ACC112 (cell line): Measurements from ENCODE around the gene CUL5.

ENCODE experiments used
- H2AFZ ChIP-seq: fragments of 200-600 bp; sonication (generic); one replicate; pipeline ENCODE4 v1.6.0; 2017; ENCODE audit warnings: antibody characterized with exemption, low read length; ENCODE audit not compliant: unreplicated experiment
- H3K27ac ChIP-seq: fragments of 200-600 bp; sonication (generic); 2 replicates; pipeline ENCODE4 v1.5.1; 2014; ENCODE audit warnings: low read depth, mild to moderate bottlenecking, antibody characterized with exemption, low read length, moderate library complexity
- H3K27me3 ChIP-seq: fragments of 200-600 bp; sonication (generic); 2 replicates; pipeline ENCODE4 v1.6.1; 2014; ENCODE audit warnings: mild to moderate bottlenecking, antibody characterized with exemption, low read length, moderate library complexity, mixed read lengths; ENCODE audit not compliant: insufficient read depth
- H3K36me3 ChIP-seq: fragments of 200-600 bp; sonication (generic); 2 replicates; pipeline ENCODE4 v1.6.1; 2016; ENCODE audit warnings: mild to moderate bottlenecking, antibody characterized with exemption, low read length, moderate library complexity, mixed read lengths; ENCODE audit not compliant: insufficient read depth
- H3K4me1 ChIP-seq: fragments of 200-600 bp; sonication (generic); one replicate; pipeline ENCODE4 v1.6.1; 2016; ENCODE audit warnings: low read length, mixed read lengths; ENCODE audit not compliant: insufficient read depth, unreplicated experiment, control insufficient read depth
- H3K4me3 ChIP-seq: fragments of 200-600 bp; sonication (generic); 2 replicates; pipeline ENCODE4 v1.5.1; 2014; ENCODE audit warnings: mild to moderate bottlenecking, low read depth, low read length
- H3K79me2 ChIP-seq: fragments of 200-600 bp; sonication (generic); one replicate; pipeline ENCODE4 v1.6.0; 2016; ENCODE audit warnings: low read length; ENCODE audit not compliant: control insufficient read depth, unreplicated experiment, insufficient read depth

Gene CUL5

DNA sequence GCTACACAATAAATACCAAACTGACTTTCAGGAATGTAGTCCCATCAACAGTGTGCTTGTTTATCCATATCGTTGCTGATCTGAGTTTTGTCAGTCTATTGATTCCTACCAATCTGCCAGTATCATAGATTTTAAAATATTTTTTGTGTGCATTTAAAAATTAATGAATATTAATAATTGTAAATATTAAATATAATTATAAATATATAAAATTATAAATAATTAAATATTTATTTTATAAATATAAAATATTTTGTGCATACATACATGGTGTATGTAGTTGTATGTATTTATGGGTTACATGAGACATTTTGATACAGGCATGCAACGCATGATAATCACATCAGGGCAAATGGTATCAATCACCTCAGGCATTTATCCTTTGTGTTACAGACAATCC lies 53.6 kb downstream of the CUL5 start:
- no peak overlapping the region for H2AFZ ChIP-seq
- H3K79me2 ChIP-seq: peaks cover 6% of the 10 kb centered on the region
- peaks cover 12% of the 10 kb centered on the region for H3K36me3 ChIP-seq
- H3K27ac ChIP-seq: no peak overlapping the region
- no peaks in the 10 kb centered on the region for H3K27me3 ChIP-seq
- no peak overlapping the region for H3K4me3 ChIP-seq
- H3K4me1 ChIP-seq: no peaks in the 10 kb centered on the region

DNA sequence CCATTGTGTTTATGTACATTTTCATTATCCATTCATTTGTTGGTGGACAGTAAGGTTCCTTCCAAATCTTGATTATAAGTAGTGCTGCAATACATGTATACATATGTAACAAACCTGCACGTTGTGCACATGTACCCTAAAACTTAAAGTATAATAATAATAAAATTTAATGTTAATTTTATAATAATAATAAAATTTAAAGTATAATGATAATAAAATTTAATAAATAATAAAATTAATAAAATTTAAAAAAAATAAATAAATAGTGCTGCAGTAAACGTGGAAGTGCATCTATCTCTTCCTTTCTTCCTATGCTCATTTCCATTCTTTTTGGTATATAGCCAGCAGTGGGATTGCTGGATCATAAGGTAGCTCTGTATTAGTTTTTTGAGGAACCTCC lies 54.7 kb downstream of the CUL5 start:
- no peaks in the 10 kb centered on the region for H3K27me3 ChIP-seq
- H3K36me3 ChIP-seq: peaks cover 12% of the 10 kb centered on the region
- H3K4me1 ChIP-seq: no peaks in the 10 kb centered on the region
- peaks cover 6% of the 10 kb centered on the region for H3K79me2 ChIP-seq
- no peak overlapping the region for H3K4me3 ChIP-seq
- H2AFZ ChIP-seq: no peak overlapping the region
- H3K27ac ChIP-seq: no peak overlapping the region

DNA sequence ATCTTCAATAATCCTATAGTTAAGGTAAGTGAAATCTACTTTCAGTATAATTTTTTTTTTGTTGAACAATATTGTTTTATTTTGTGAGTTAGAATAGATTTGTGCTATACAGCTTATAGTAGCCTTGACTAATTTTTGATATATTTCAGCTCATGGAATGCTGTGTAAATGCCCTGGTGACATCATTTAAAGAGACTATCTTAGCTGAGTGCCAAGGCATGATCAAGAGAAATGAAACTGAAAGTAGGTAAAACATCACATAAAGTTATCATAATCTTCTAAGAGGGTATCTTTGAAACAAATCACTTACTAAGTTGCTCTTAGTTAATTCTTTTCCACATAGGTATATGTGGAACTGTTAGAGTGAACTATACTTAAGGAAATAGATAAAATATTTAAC lies 61.2 kb downstream of the CUL5 start:
- H3K36me3 ChIP-seq: peaks cover 7% of the 10 kb centered on the region
- peaks cover 3% of the 10 kb centered on the region for H3K79me2 ChIP-seq
- peak overlapping the region; percentile 80 for H3K27ac ChIP-seq
- peak overlapping the region; percentile 71 for H3K4me3 ChIP-seq
- no peak overlapping the region for H2AFZ ChIP-seq
- peaks cover 19% of the 10 kb centered on the region for H3K4me1 ChIP-seq
- no peaks in the 10 kb centered on the region for H3K27me3 ChIP-seq

DNA sequence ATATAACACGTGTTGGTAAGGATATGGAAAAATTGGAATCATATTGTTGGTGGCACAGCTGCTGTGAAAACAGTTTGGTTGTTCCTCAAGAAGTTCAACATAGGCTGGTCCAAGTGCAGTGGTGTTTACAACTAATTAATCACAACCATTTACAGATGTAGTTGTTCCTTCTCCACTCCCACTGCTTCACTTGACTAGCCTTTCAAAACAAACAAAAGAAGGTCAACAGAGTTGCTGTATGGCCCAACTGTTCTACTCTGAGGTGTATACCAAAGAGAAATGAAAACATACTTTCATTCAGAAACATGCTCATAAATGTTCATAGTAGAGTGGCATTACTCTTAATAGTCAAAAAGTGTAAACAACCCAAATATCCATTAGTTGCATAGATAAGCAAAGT lies 76.1 kb downstream of the CUL5 start:
- Histone ChIP-seq H3K27me3 (no peaks in the 10 kb centered on the region), H3K79me2 (peaks cover 3% of the 10 kb centered on the region), H3K27ac (no peak overlapping the region), H2AFZ (no peak overlapping the region), H3K4me3 (no peak overlapping the region), H3K36me3 (peaks cover 14% of the 10 kb centered on the region), H3K4me1 (no peaks in the 10 kb centered on the region)

DNA sequence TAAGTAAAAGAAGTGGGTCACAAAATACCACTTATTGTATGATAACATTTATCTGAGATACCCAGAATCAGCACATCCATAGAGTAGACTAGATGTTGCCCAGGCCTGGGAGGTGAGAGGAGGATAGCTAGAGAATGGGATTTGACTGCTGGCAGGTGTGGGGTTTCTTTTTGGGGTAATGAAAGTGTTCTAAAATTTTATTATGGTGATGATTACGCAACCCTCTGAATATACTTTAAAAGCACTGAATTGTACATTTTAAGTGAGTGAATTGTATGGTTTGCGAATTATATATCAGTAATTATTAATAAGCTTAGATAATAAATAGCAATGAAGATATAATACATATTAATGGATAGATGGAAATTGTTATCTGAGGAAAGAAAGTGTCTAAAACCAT lies 77.0 kb downstream of the CUL5 start:
- Histone ChIP-seq H3K36me3 (peaks cover 14% of the 10 kb centered on the region), H3K27ac (no peak overlapping the region), H2AFZ (no peak overlapping the region), H3K27me3 (no peaks in the 10 kb centered on the region), H3K79me2 (peaks cover 3% of the 10 kb centered on the region), H3K4me3 (no peak overlapping the region), H3K4me1 (no peaks in the 10 kb centered on the region)

DNA sequence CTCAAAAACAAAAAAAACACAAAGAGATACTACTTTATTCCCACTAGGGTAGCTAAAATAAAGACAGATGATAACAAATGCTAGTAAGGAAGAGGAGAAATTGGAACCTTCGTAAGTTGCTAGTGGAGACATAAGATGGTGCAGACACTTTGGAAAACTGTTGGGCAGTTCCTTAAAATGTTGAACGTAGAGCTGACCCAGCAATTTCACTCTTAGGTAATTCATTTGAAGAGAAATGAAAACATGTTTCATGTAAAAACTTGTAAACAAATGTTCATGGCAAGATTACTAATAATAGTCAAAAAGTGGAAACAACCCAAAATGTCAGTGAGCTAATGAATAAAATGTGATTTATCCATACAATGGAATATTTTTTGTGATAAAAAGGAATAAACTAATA lies 83.4 kb downstream of the CUL5 start:
- H3K27ac ChIP-seq: no peak overlapping the region
- no peaks in the 10 kb centered on the region for H3K27me3 ChIP-seq
- no peaks in the 10 kb centered on the region for H3K79me2 ChIP-seq
- peaks cover 24% of the 10 kb centered on the region for H3K36me3 ChIP-seq
- H2AFZ ChIP-seq: no peak overlapping the region
- no peaks in the 10 kb centered on the region for H3K4me1 ChIP-seq
- H3K4me3 ChIP-seq: no peak overlapping the region

DNA sequence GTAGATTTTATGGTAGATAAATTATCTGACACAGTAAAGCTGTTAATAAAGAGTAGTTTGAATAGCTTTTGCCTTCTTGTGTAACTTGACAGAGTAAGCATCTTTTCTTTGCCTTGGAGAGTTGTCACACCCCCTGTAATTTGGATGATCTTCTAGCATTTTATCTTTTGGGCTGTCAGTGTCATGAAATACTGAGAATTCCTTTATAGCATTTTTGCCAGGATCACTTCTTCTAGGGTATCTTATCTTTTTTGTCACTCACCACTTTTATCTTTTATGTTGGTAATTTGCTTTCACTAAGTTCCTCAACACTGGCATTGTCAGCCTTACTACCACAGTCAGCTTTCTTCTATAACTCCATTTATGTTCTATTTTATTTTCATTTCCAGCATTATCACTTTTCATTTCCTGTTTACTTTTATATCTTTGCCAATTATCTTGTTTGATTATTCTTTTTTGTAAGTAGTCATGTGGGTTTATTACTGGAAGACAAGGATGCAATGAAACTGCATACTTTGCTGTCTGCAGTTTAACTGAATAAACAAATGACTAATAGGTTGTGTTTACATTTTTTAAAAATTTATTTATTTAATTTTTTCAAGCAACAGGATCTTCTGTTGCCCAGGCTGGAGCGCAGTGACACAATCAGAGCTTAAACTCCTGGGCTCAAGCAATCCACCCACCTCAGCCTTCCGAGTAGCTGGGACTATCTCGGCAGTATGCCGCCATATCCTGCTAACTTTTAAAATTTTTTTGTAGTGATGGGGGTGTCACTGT lies 84.6 kb downstream of the CUL5 start:
- Histone ChIP-seq H3K36me3 (peaks cover 35% of the 10 kb centered on the region), H2AFZ (no peak overlapping the region), H3K4me1 (no peaks in the 10 kb centered on the region), H3K27me3 (no peaks in the 10 kb centered on the region), H3K4me3 (no peak overlapping the region), H3K27ac (no peak overlapping the region), H3K79me2 (no peaks in the 10 kb centered on the region)

DNA sequence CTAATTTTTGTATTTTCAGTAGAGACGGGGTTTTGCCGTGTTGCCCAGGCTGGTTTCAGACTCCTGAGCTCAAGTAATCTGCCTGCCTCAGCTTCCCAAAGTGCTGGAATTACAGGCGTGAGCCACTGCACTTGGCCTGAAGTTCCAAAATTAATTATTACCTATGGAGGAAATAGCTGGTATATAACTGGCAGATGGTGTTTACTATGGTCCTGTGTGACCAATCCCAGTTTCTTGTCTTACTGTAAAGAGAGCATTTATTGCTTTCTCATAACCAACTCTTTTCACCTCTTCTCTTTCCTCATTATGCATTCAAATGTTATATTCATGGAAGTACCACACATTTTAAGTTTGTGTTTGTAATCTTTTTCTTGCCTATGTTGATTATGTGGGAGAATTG lies 88.5 kb downstream of the CUL5 start:
- Histone ChIP-seq H3K27ac (no peak overlapping the region), H3K4me3 (no peak overlapping the region), H3K79me2 (no peaks in the 10 kb centered on the region), H3K27me3 (no peaks in the 10 kb centered on the region), H3K36me3 (peaks cover 27% of the 10 kb centered on the region), H2AFZ (no peak overlapping the region), H3K4me1 (no peaks in the 10 kb centered on the region)

DNA sequence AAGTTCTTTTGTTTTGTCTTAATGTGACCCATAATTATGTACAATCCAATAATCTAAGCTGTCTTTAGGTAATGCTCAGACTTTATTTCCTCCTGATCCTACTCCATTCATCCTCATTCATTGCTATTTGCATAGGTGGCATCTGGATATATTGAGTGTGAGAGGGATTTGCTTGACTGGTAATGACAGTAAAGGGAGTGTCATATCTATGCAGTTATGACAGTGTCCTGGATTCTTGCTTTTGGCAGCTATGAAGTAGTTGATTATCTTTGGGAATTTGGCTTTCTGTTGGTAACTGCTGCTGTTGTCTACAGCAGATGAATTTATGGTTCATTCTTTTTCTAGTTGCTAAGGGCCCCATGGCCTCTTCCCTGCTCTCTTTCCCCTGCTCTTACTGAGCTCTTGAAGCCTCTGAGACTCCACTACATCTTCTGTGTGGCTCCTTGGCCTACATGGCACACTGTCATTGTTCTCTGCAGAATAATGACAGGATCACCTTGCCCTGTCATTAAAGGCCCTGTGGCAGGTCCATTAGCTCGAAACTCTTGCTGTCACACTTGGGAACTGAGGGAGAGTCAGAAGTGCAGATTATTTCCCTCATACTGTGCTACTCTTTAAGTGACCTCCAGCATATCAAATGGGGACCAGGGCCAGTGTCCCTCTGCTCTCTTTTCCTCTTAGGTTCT lies 92.5 kb downstream of the CUL5 start:
- Histone ChIP-seq H3K79me2 (no peaks in the 10 kb centered on the region), H3K36me3 (peaks cover 21% of the 10 kb centered on the region), H3K4me1 (no peaks in the 10 kb centered on the region), H3K27ac (no peak overlapping the region), H3K27me3 (no peaks in the 10 kb centered on the region), H2AFZ (no peak overlapping the region), H3K4me3 (no peak overlapping the region)

DNA sequence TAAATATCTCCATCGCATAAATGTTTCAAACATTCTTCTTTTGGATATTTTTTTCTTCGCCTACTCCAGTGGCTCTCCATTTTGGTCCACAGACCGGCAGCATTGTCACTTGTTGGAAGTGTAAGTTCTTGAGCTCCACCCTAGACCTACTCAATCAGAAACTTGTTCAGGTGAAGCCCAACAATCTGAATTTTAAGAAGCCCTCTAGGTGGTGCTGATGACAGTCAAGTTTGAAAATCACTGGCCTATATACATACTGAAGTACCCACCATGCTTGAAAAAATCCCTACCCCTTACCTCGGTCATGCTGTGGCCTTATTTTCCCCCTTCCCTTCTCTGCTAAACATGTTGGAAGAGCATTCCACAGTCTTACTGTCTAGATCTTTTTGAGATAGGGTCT lies 102.4 kb downstream of the CUL5 start:
- Histone ChIP-seq H3K27ac (no peak overlapping the region), H3K4me3 (no peak overlapping the region), H3K36me3 (no peaks in the 10 kb centered on the region)

DNA sequence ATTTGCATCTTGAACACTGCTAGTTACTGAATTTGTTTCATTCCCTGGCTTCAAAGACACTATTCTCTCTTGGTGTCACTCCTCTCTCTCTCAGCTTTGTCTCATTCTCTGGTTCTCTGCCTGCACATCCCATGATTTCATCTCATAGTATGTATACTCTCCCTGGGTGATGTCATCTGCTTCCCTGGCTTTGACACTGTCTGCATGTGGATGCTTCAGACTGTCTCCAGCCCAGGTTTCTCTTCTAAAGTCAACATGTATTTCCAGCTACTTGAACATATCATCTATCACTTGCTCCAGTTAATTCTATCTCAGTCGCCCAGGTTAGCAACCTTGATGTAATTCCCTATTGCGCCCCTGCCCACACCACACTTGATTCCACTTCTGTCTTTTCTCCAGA lies 103.4 kb downstream of the CUL5 start:
- H3K79me2 ChIP-seq: no peaks in the 10 kb centered on the region
- H3K27me3 ChIP-seq: no peaks in the 10 kb centered on the region
- no peak overlapping the region for H2AFZ ChIP-seq
- no peak overlapping the region for H3K27ac ChIP-seq
- H3K4me1 ChIP-seq: peaks cover 7% of the 10 kb centered on the region
- no peaks in the 10 kb centered on the region for H3K36me3 ChIP-seq
- H3K4me3 ChIP-seq: no peak overlapping the region

More for the DNA sequence above, 102.4 kb downstream of the CUL5 start:
- no peak overlapping the region for H2AFZ ChIP-seq
- H3K4me1 ChIP-seq: peaks cover 7% of the 10 kb centered on the region
- H3K27me3 ChIP-seq: no peaks in the 10 kb centered on the region
- H3K79me2 ChIP-seq: no peaks in the 10 kb centered on the region
